Endodermal cell (in vitro differentiated cells): ENCODE results near the gene FBLIM1. TPM values are rescaled to one million over a fixed set of nuclear protein-coding genes. Genes with fewer than 3 reads are reported as not detected.
A peak's percentile ranks its signal among the peaks of the same experiment; 100 is the strongest.

Source experiments
- DNase-seq: peaks from one replicate; pipeline ENCODE4 v3.0.0-alpha.2; 2017
- H3K27ac ChIP-seq: 2 replicates; pipeline ENCODE4 v1.5.1; 2013; ENCODE audit warnings: mild to moderate bottlenecking, low read depth, low read length, moderate library complexity
- H3K27me3 ChIP-seq: 2 replicates; pipeline ENCODE4 v1.6.1; 2013; ENCODE audit warnings: mild to moderate bottlenecking, low read length, moderate library complexity; ENCODE audit not compliant: insufficient read depth, control insufficient read depth, poor library complexity, severe bottlenecking
- H3K36me3 ChIP-seq: 2 replicates; pipeline ENCODE4 v1.7.0; 2013; ENCODE audit warnings: mild to moderate bottlenecking, low read length, moderate library complexity; ENCODE audit not compliant: control insufficient read depth, insufficient read depth
- H3K4me1 ChIP-seq: one replicate; pipeline ENCODE4 v1.7.0; 2013; ENCODE audit warnings: low read length; ENCODE audit not compliant: control insufficient read depth, insufficient read depth
- H3K4me3 ChIP-seq: 2 replicates; pipeline ENCODE4 v1.5.1; 2013; ENCODE audit warnings: mild to moderate bottlenecking, low read length, moderate library complexity
- H3K9ac ChIP-seq: 2 replicates; pipeline ENCODE4 v1.6.1; 2013; ENCODE audit warnings: mild to moderate bottlenecking, low read length, moderate library complexity; ENCODE audit not compliant: poor library complexity, severe bottlenecking; ENCODE audit errors: extremely low read depth
- H3K9me3 ChIP-seq: 2 replicates; pipeline ENCODE4 v1.6.1; 2013; ENCODE audit warnings: mild to moderate bottlenecking, low read length, moderate library complexity; ENCODE audit not compliant: control insufficient read depth
- H3K27ac Mint-ChIP-seq: 2 replicates; pipeline ENCODE4 v1.8.0; 2020; ENCODE audit warnings: mixed read lengths
- H3K27me3 Mint-ChIP-seq: 2 replicates; pipeline ENCODE4 v1.8.0; 2021; ENCODE audit warnings: mild to moderate bottlenecking, mixed read lengths; ENCODE audit not compliant: insufficient read depth
- H3K36me3 Mint-ChIP-seq: 2 replicates; pipeline ENCODE4 v1.8.0; 2020; ENCODE audit warnings: low read depth, mixed read lengths
- H3K4me1 Mint-ChIP-seq: 2 replicates; pipeline ENCODE4 v1.8.0; 2020; ENCODE audit warnings: mixed read lengths
- H3K4me3 Mint-ChIP-seq: 2 replicates; pipeline ENCODE4 v1.8.0; 2020; ENCODE audit warnings: mild to moderate bottlenecking, moderate library complexity, mixed read lengths
- H3K9me3 Mint-ChIP-seq: 2 replicates; pipeline ENCODE4 v1.8.0; 2020; ENCODE audit warnings: mild to moderate bottlenecking, mixed read lengths
- CTCF ChIP-seq: fragments of 200-600 bp; sonication (generic); conservative IDR thresholded peaks from 2 replicates; pipeline ENCODE4 v1.5.0; 2021; ENCODE audit warnings: antibody characterized with exemption, mild to moderate bottlenecking
- WGBS, 2 experiments: methylation state at CpG; one replicate each; pipeline versions ENCODE4 v1.1.5 to v1.1.7; 2013; ENCODE audit warnings: missing lambda C conversion rate in 2 of 2, mixed read lengths in 1 of 2; ENCODE audit not compliant: insufficient coverage in 1 of 2, insufficient read length in 1 of 2; 5-methylcytosine and 5-hydroxymethylcytosine counted together
- total RNA-seq, 2 donors: library from RNA; stranded (reverse); fragmentation: NEBNext Ultra II Directional in 1 of 2; extraction: Animal tissue kit (Norgen Biotek cat#: 25700) in 1 of 2; gene quantifications; 2 replicates in 1 of 2; 3 replicates in 1 of 2; pipeline ENCODE4 v1.2.1, GENCODE V29; 2021

The FBLIM1 gene
- total RNA-seq, 2 donors from 2014 or later, result 58.4 to 60.6 TPM

GRCh38 chr1:15785683-15786082, 27.1 kb downstream of the FBLIM1 start:
- Mint-ChIP-seq H3K4me1 (no peaks in the 10 kb centered on the region), H3K27ac (no peak overlapping the region), H3K9me3 (peaks cover 2% of the 10 kb centered on the region), H3K4me3 (no peak overlapping the region), H3K36me3 (peaks cover 34% of the 10 kb centered on the region), H3K27me3 (no peaks in the 10 kb centered on the region)
- TF ChIP-seq CTCF, result no peak
- no peaks in the 10 kb centered on the region for H3K4me1 ChIP-seq
- H3K36me3 ChIP-seq, result peaks cover 33% of the 10 kb centered on the region
- no peak overlapping the region for H3K9ac ChIP-seq
- no peaks in the 10 kb centered on the region for H3K27me3 ChIP-seq
- WGBS, 2 experiments, result 96 to 100% methylated on average over 2 to 8 of the region's 8 CpGs
- no peak overlapping the region for H3K4me3 ChIP-seq
- no peaks in the 10 kb centered on the region for H3K9me3 ChIP-seq
- H3K27ac ChIP-seq, result no peak overlapping the region
- DNase-seq, result no peak

- no peak for DNase-seq
- Mint-ChIP-seq H3K36me3 (peaks cover 26% of the 10 kb centered on the region), H3K9me3 (no peaks in the 10 kb centered on the region), H3K27ac (peak overlapping the region; percentile 35), H3K4me3 (no peak overlapping the region), H3K27me3 (no peaks in the 10 kb centered on the region), H3K4me1 (no peaks in the 10 kb centered on the region)
- peaks cover 24% of the 10 kb centered on the region for H3K36me3 ChIP-seq
- H3K4me1 ChIP-seq, result no peaks in the 10 kb centered on the region
- no peaks in the 10 kb centered on the region for H3K9me3 ChIP-seq
- H3K4me3 ChIP-seq, result no peak overlapping the region
- H3K27me3 ChIP-seq, result no peaks in the 10 kb centered on the region
- H3K27ac ChIP-seq, result no peak overlapping the region
- H3K9ac ChIP-seq, result no peak overlapping the region
- 92% methylated on average over 9 to 10 of the region's 10 CpGs for WGBS, 2 experiments
- TF ChIP-seq CTCF, result no peak
Measured at GRCh38 chr1:15786581-15786980, 28.0 kb downstream of the FBLIM1 start.

GRCh38 chr1:15788624-15789301, 30.2 kb downstream of the FBLIM1 start:
- H3K9me3 ChIP-seq, result no peaks in the 10 kb centered on the region
- Mint-ChIP-seq H3K36me3 (peaks cover 19% of the 10 kb centered on the region), H3K27ac (no peak overlapping the region), H3K27me3 (no peaks in the 10 kb centered on the region), H3K4me1 (peaks cover 8% of the 10 kb centered on the region), H3K4me3 (no peak overlapping the region), H3K9me3 (no peaks in the 10 kb centered on the region)
- H3K4me1 ChIP-seq, result peaks cover under 1% of the 10 kb centered on the region
- no peak overlapping the region for H3K27ac ChIP-seq
- no peak for DNase-seq
- H3K4me3 ChIP-seq, result no peak overlapping the region
- H3K9ac ChIP-seq, result no peak overlapping the region
- WGBS, 2 experiments, result 93 to 96% methylated on average over 11 to 13 of the region's 13 CpGs
- TF ChIP-seq CTCF, result no peak
- peaks cover 8% of the 10 kb centered on the region for H3K36me3 ChIP-seq
- no peaks in the 10 kb centered on the region for H3K27me3 ChIP-seq
